Stimulated activated CD4-positive, alpha-beta T cell treated with anti-CD3 and anti-CD28 coated beads, Interleukin-4, amount 100 ng/mL, for 1 hour (primary cell): ENCODE results near the gene YEATS4.
"Not testable (repeated sequence)": the region's sequence is repeated elsewhere in the genome, so short reads cannot be mapped to it uniquely, and the experiment has no call there.

Experiments
- DNase-seq: peaks from one replicate; pipeline ENCODE4 v3.0.0-alpha.2; 2020

Gene YEATS4

GRCh38 chr12:69359531-69360347, at the start of gene YEATS4:
TSS of gene YEATS4 (plus strand) at chr12:69359743. CDS start at chr12:69359973, 230 bp downstream.
- peak; percentile 84 for DNase-seq

DNA sequence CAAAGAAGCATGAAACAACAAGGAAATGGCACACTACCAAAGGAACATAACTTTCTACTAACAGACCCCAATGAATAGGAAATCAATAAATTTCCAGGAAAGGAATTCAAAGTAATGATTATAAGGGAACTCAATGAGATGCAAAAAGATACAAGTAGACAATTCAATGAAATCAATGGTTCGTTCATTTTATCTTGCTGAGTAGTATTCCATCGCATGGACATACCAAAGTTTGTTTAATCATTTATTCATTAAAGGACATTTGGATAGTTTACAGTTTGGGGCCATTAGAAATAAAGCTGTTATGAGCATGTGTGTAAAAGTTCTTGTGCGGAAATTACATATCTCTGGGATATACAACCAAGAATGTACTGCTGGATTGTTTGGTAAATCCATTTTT, 46.3 kb upstream of the YEATS4 start:
- DNase-seq: no peak

- DNase-seq: not testable (repeated sequence)
Observed at GRCh38 chr12:69316784-69317183, 42.8 kb upstream of the YEATS4 start.

GRCh38 chr12:69317233-69317632, 42.3 kb upstream of the YEATS4 start:
- DNase-seq: not testable (repeated sequence)

DNA sequence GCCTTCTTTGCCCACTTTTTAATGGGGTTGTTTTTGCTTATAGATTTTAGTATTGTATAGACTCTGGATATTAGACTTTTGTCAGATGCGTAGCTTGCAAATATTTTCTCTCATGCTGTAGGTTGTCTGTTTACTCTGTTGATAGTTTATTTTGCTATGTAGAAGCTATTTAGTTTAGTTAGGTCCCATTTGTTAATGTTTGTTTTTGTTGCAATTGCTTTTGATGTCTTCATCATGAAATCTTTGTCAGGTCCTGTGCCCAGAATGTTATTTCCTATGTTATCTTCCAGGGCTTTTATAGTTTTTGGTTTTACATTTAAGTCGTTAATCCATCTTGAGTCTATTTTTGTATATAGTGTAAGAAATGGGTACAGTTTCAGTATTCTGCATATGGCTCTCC, 41.3 kb upstream of the YEATS4 start:
- DNase-seq: no peak

DNA sequence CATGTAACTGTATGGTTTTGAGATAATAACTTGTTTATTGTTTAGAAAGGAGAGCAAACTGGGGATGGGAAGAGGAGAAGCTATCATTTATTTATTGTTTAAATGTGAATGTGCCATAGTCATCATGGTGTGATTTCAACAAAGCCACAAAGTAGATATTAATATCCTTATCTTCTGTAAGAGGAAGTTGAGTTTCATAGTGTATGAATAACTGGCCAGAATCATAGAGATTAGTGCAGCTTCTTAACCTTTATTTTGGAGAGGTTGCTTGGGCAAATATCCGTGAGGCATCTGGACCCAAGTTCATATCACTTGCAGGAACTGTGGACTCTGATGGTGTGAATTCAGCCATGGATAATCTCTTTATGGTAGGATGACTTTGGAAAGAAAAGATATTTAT, 38.2 kb upstream of the YEATS4 start:
- DNase-seq: no peak

DNA sequence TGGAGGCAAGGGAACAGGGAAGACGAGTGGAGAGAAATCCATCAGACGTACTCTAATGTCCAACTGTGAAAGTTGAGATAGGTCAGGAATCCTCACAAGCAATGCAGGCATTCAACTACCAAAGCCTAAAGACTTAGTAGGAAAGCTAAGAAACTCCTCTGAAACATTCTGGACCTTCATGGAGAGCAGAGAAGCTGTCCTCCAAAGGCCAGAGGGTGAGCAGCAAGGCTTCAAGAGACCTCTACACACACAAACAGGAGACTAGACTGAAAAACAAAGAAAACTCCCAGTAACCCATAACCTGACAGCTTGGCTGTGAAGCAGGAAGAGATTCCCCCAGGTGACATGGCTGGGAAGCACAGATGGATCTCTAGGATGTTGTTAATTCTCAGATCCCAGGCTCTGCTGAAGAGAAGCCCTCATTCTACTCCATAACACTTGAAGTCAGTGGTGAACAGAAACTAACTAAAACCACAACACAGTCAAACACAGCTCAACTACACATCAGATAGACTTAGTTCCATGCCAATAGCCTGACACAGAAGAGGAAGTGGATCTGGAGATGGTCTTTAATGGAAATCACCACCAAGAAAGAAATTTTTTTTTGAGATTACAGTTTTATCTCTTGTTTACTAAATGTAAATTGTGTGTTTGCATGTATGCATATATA, 34.6 kb upstream of the YEATS4 start:
- DNase-seq: no peak

GRCh38 chr12:69328426-69328825, 31.1 kb upstream of the YEATS4 start:
- DNase-seq: no peak

- DNase-seq: no peak
Observed at GRCh38 chr12:69329669-69330428, 29.7 kb upstream of the YEATS4 start.

DNA sequence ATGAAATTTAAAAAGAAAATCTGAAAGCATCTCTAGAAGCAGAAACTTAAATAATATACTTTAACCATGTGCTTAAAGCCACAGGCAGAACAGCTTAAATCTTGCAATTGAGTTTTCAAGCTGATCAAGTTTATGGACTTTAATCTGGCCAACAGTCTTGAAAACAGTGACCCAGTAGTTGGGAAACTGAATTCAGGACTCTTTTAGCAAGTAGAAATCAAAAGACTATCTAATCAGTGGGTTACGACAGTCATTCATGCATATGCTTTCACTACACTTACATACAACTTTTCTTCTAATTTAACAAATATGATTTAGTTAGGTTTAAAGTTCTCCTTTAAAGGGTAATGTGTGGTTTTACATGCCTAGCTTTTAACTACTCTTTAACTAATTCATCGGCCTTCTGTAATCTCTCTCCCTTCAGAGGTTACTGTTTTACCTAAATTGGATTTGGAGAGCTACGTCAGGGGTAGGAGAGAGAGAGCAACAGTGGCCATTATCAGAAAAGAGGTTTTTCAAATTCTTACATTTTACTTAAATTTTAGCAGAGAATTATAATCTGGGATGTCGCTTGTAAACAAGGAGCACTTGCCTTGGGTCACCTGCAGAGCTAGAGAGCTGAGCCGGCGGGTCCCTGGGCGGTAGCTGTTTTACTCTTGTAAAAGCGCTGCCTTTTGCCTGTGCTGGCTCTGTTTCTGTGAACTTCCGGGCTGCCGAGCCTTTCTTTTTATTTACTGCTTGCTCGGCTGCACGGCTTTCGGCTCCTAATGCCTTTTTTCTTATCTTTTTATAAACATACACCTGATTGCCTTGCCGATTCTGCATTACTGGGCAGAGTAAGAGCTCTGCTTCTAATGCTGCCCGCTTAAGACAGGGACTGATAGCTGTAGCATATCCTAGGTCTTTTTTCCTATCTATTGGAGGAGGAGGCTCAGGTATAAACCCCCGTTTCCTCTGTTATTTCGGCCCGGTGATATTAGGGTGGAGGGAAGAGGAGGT, 28.8 kb upstream of the YEATS4 start:
- DNase-seq: peak; percentile 50

DNA sequence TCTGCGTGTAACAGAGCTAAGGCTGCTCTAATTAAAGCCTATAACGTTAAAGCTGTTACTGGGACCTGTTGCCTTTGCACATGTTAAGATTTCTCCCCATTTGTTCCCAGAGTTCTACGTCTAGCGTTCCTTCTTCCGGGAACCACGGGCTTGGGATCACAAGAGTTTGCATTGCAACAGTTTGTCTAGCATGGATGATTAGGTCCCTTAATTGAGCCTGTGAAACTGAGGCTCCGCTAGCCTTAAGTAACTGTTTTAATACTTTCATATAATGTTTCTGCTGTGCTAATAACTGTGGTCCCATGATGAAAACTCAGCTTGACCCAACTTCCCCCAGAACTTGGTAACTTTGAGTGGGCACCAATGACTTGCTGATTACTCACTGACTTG, 28.0 kb upstream of the YEATS4 start:
- DNase-seq: no peak

GRCh38 chr12:69331909-69332684, 27.4 kb upstream of the YEATS4 start:
- DNase-seq: no peak

GRCh38 chr12:69332815-69333358, 26.7 kb upstream of the YEATS4 start:
- DNase-seq: no peak

- no peak for DNase-seq
Observed at GRCh38 chr12:69334158-69334557, 25.4 kb upstream of the YEATS4 start.

- no peak for DNase-seq
Observed at GRCh38 chr12:69337311-69338090, 22.0 kb upstream of the YEATS4 start.

DNA sequence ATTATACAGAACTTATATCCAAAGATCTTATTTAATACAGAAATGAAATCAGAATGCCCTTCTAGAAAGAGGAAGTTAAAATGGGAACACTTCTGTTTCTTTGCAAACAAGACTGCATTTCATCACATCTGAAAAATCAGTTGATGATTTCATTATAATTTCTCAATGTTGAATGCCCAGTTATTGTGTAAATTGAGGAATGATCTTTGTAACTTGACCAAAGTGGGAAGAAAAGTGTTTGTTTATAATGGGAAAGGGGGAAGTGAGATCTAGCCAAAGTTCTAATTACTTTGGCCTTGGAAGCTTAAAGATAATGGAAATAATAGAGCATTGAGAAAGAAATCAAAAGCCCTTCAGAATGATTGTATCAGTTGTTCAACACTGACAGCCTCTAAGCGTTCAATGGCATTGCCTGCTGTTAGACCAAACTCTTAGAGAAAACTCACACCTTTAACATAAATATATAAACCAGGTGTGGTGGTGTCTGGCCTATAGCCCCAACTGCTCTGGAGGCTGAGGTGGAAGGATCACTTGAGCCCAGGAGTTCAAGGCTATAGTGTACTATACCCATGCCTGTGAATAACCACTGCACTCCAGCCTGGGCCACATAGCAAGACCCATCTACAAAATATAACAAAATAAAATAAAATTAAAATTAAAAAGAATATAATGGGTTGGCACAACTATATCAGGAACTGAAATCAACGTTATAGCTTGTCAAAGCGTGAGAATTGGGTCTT, 21.3 kb upstream of the YEATS4 start:
- DNase-seq: no peak

- no peak for DNase-seq
Observed at GRCh38 chr12:69338936-69339335, 20.6 kb upstream of the YEATS4 start.

DNA sequence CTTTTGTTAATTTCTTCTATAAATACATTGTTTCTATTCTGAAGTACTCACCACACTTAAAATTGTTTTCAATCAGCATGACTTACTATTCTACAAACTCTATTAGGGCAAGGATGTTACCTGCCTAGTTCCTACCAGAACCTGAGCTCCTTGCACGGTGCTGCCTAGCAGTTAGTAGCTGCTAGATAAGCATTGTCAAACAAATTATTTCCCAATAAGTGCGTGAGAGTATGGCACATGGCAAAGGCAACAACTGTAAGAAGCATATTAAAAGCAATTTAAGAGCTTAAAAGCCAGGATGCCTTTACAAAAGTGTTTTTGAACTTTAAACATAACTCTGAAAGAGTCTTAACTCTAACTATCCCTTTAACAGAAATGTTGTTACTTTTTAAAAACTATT, 19.5 kb upstream of the YEATS4 start:
- DNase-seq: no peak

DNA sequence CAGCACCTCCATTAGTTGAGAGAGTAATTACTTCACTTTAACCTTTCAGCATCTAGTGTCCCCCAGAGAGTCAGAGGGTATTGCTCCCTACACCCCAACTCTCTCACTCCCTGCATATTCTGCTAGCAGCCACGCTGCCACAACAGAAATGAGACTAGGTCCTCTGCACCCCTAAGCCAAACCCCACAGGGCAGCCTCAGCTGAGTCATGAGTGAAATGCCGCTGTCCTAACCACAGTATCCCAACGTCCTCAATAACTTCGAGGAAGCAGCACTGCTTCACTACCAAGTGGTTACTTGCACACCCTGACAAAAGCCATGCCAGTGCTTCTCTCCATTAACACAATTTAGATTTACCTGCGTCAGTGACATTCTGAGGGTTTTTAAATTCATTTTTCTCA, 18.2 kb upstream of the YEATS4 start:
- no peak for DNase-seq

GRCh38 chr12:69342421-69342820, 17.1 kb upstream of the YEATS4 start:
- DNase-seq: no peak
